OCI-LY7 (cell line): Measurements from ENCODE around the gene FBN2. TPM values are rescaled to one million over a fixed set of nuclear protein-coding genes. Genes with fewer than 3 reads are reported as not detected.

ENCODE experiments used
- BruUV-seq: library from RNA; stranded (reverse); fragments of 400-500 nt; replicated peaks from 2 replicates; lab custom pipeline; 2021; lab: Mats Ljungman, UMichigan
- CTCF ChIA-PET: fragments of 300-600 bp; sonication (Branson Sonifier 250); formaldehyde crosslinking; loops from one replicate; lab custom pipeline; 2022; ENCODE audit warnings: antibody characterized with exemption; ENCODE audit not compliant: unreplicated experiment; lab: Charles Lee
- POLR2A ChIA-PET: fragments of 300-600 bp; sonication (Branson Sonifier 250); formaldehyde crosslinking; loops from one replicate; lab custom pipeline; 2022; ENCODE audit warnings: antibody characterized with exemption; lab: Charles Lee
- DNase-seq: peaks from one replicate; pipeline ENCODE4 v3.0.0-alpha.2; 2015; ENCODE audit warnings: low spot score
- H2AFZ ChIP-seq: fragments of 200-600 bp; sonication (generic), shearing (Covaris generic); 2 replicates; pipeline ENCODE4 v1.6.1; 2014; ENCODE audit warnings: mild to moderate bottlenecking, antibody characterized with exemption, low read length, moderate library complexity
- H3K27ac ChIP-seq: fragments of 200-600 bp; sonication (generic); 2 replicates; pipeline ENCODE4 v1.5.1; 2014; ENCODE audit warnings: mixed run types, low read depth, mild to moderate bottlenecking, moderate library complexity, low read length, inconsistent platforms; ENCODE audit not compliant: poor library complexity, severe bottlenecking
- H3K36me3 ChIP-seq: fragments of 200-600 bp; sonication (generic); 2 replicates; pipeline ENCODE4 v1.6.1; 2014; ENCODE audit warnings: mild to moderate bottlenecking, antibody characterized with exemption, low read length, moderate library complexity, mixed read lengths; ENCODE audit not compliant: insufficient read depth
- H3K4me1 ChIP-seq: fragments of 200-600 bp; sonication (generic); 2 replicates; pipeline ENCODE4 v1.5.1; 2014; ENCODE audit warnings: mild to moderate bottlenecking, low read length; ENCODE audit not compliant: insufficient read depth, poor library complexity, severe bottlenecking
- H3K4me2 ChIP-seq: fragments of 200-600 bp; sonication (generic); 2 replicates; pipeline ENCODE4 v1.6.1; 2014; ENCODE audit warnings: mild to moderate bottlenecking, low read length
- H3K4me3 ChIP-seq: fragments of 200-600 bp; sonication (generic); 2 replicates; pipeline ENCODE4 v1.5.1; 2014; ENCODE audit warnings: mild to moderate bottlenecking, low read depth, low read length; ENCODE audit not compliant: poor library complexity, severe bottlenecking
- H3K79me2 ChIP-seq: fragments of 200-600 bp; sonication (generic); 2 replicates; pipeline ENCODE4 v1.6.1; 2016; ENCODE audit warnings: low read depth, mild to moderate bottlenecking, low read length, moderate library complexity, mixed read lengths; ENCODE audit not compliant: insufficient read depth
- H3K9me2 ChIP-seq: fragments of 200-600 bp; sonication (generic); 2 replicates; pipeline ENCODE4 v1.6.1; 2016; ENCODE audit warnings: mild to moderate bottlenecking, low read length, mixed read lengths; ENCODE audit not compliant: insufficient read depth
- H3K9me3 ChIP-seq: fragments of 200-600 bp; sonication (generic); 2 replicates; pipeline ENCODE4 v1.6.1; 2014; ENCODE audit warnings: mild to moderate bottlenecking, mixed run types, low read length, mixed read lengths
- H4K20me1 ChIP-seq: fragments of 200-600 bp; sonication (generic); 2 replicates; pipeline ENCODE4 v1.6.1; 2014; ENCODE audit warnings: mild to moderate bottlenecking, antibody characterized with exemption, low read length, moderate library complexity, mixed read lengths; ENCODE audit not compliant: insufficient read depth
- EZH2phosphoT487 ChIP-seq: fragments of 200-600 bp; sonication (generic); IDR thresholded peaks from 2 replicates; pipeline ENCODE4 v1.6.1; 2018; ENCODE audit warnings: low read depth, borderline replicate concordance, mild to moderate bottlenecking, mixed run types, antibody characterized with exemption, low read length, moderate library complexity, mixed read lengths
- intact Hi-C: fragments of 100-400 bp; cut with micrococcal nuclease; formaldehyde crosslinking; loops from one replicate; pipeline ENCODE4 v1.10.0; 2022; ENCODE audit not compliant: unreplicated experiment
- total RNA-seq, 2 experiments: library from RNA; depleted of rRNA in 1 of 2; stranded (reverse); fragments of >200 nt in 1 of 2; shearing (Covaris generic) in 1 of 2; gene quantifications; 2 replicates each; pipeline ENCODE4 v1.2.3, GENCODE V29; 2014 to 2022
- TF ChIP-seq, protein P1 (sequence below): fragments of 200-600 bp; sonication (generic); conservative IDR thresholded peaks from 2 replicates; pipeline ENCODE4 v1.5.1; 2014; ENCODE audit warnings: mild to moderate bottlenecking, antibody characterized with exemption, low read length, moderate library complexity, mixed read lengths

Gene FBN2
- total RNA-seq, 2 experiments from 2014 or later = not detected

DNA sequence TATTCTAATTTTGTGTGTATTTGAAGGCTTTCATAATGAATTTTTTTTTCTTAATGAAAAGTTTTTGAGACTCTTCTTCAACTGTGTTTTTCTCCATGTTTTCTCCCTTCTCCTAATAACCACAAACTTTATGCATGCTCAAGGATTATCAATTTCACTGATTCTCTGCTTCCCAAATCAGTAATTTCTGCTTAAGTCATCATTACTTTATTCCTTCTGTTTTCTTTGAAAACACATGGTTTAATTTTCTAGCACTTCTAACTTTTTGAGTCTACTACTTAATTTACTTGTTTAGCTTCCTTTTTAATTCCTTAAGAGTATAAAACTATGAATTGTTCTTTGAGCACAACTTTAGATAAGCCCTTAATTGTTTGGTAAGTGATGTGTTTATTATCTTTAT lies 11.5 kb upstream of the FBN2 start:
- intact Hi-C loops = no loop called here
- ChIA-PET POLR2A (no interaction called here), CTCF (no interaction called here)
- BruUV-seq = no TSS peak
- H3K4me2 ChIP-seq = no peak overlapping the region
- H3K4me1 ChIP-seq = no peaks in the 10 kb centered on the region
- H4K20me1 ChIP-seq = no peaks in the 10 kb centered on the region
- H3K79me2 ChIP-seq = no peaks in the 10 kb centered on the region
- H2AFZ ChIP-seq = no peak overlapping the region
- no peaks in the 10 kb centered on the region for H3K9me3 ChIP-seq
- H3K36me3 ChIP-seq = no peaks in the 10 kb centered on the region
- DNase-seq = no peak
- H3K4me3 ChIP-seq = no peak overlapping the region
- TF ChIP-seq EZH2phosphoT487 = no peak
- TF ChIP-seq, protein P1, sequence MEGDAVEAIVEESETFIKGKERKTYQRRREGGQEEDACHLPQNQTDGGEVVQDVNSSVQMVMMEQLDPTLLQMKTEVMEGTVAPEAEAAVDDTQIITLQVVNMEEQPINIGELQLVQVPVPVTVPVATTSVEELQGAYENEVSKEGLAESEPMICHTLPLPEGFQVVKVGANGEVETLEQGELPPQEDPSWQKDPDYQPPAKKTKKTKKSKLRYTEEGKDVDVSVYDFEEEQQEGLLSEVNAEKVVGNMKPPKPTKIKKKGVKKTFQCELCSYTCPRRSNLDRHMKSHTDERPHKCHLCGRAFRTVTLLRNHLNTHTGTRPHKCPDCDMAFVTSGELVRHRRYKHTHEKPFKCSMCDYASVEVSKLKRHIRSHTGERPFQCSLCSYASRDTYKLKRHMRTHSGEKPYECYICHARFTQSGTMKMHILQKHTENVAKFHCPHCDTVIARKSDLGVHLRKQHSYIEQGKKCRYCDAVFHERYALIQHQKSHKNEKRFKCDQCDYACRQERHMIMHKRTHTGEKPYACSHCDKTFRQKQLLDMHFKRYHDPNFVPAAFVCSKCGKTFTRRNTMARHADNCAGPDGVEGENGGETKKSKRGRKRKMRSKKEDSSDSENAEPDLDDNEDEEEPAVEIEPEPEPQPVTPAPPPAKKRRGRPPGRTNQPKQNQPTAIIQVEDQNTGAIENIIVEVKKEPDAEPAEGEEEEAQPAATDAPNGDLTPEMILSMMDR = no peak
- H3K27ac ChIP-seq = no peak overlapping the region
- no peaks in the 10 kb centered on the region for H3K9me2 ChIP-seq

DNA sequence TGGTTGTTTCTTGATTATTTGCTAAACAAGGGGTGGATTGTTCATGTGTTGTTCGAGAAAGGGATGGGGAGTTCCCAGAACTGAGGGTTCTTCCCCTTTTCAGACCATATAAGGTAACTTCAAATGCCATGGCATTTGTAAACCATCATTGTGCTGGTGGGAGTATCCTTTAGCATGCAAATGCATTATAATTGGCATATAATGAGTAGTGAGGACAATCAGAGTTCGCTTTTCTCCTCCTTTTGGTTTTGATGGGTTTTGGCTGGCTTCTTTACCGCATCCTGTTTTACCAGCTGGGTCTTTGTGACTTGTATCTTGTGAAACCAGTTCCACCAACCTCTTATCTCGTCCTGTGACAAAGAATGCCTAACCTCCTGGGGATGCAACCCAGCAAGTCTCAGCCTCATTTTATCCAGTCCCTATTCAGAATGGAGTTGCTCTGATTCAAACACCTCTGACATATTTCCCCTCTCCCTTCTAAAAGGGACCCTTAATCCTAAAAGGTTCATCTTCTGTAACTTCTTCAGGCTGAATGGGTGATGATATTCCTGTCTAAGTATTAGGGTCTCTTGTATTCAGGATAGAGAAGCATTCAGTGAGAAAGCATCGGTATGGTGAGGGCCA lies 8.7 kb upstream of the FBN2 start:
- no peaks in the 10 kb centered on the region for H4K20me1 ChIP-seq
- no peak for DNase-seq
- no peaks in the 10 kb centered on the region for H3K9me2 ChIP-seq
- H3K4me2 ChIP-seq = no peak overlapping the region
- H3K36me3 ChIP-seq = no peaks in the 10 kb centered on the region
- no peak overlapping the region for H2AFZ ChIP-seq
- no peaks in the 10 kb centered on the region for H3K9me3 ChIP-seq
- no peak overlapping the region for H3K27ac ChIP-seq
- H3K79me2 ChIP-seq = no peaks in the 10 kb centered on the region
- H3K4me3 ChIP-seq = no peak overlapping the region
- CTCF ChIA-PET = no interaction called here
- BruUV-seq = no TSS peak
- POLR2A ChIA-PET = no interaction called here
- H3K4me1 ChIP-seq = no peaks in the 10 kb centered on the region
- no peak for TF ChIP-seq EZH2phosphoT487
- TF ChIP-seq, protein P1 = no peak
- intact Hi-C loops = no loop called here

DNA sequence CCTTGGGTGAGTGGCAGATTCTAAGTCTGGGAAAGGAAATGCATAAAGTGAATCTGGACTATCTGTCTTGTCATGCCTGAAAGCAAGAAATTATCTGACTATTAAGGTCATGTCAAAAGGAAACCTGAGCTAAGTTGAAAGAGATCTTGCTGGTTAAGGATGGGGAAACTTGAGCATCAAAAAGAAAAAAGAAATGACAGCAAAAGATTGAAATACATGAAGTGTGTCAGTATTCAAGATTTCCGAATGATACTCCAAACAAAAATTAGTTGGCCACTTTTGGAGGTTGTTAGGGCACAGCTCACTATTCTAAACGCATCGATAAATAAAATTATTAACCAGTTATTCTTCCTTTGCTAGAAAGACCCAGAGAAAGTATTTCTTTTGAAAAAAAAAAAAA lies 3.3 kb upstream of the FBN2 start:
- no TSS peak for BruUV-seq
- Histone ChIP-seq H3K36me3 (no peaks in the 10 kb centered on the region), H3K9me3 (no peaks in the 10 kb centered on the region), H2AFZ (no peak overlapping the region), H3K27ac (no peak overlapping the region), H3K4me3 (no peak overlapping the region), H4K20me1 (no peaks in the 10 kb centered on the region), H3K9me2 (no peaks in the 10 kb centered on the region), H3K4me2 (no peak overlapping the region), H3K4me1 (no peaks in the 10 kb centered on the region), H3K79me2 (no peaks in the 10 kb centered on the region)
- no peak for DNase-seq
- no peak for TF ChIP-seq EZH2phosphoT487
- TF ChIP-seq, protein P1 = no peak
- ChIA-PET POLR2A (interaction anchor here (0.6 to 0.7 kb wide), 2 partner anchors 53 to 165 kb away, joined by 4 to 6 read pairs; no protein-coding TSS in a partner anchor), CTCF (no interaction called here)
- intact Hi-C loops = no loop called here
